Hepatocyte (in vitro differentiated cells): ENCODE results near the gene ADAM12. TPM values are rescaled to one million over a fixed set of nuclear protein-coding genes. Genes with fewer than 3 reads are reported as not detected.

Experiments
- DNase-seq: peaks from one replicate; pipeline ENCODE4 v3.0.0-alpha.2; 2016; ENCODE audit warnings: low spot score
- H2AFZ ChIP-seq: fragments of 200-600 bp; sonication (generic); 2 replicates; pipeline ENCODE4 v1.6.0; 2016; ENCODE audit warnings: antibody characterized with exemption, mild to moderate bottlenecking
- H3K27ac ChIP-seq: fragments of 200-600 bp; sonication (generic); 2 replicates; pipeline ENCODE4 v1.5.1; 2016; ENCODE audit warnings: mild to moderate bottlenecking
- H3K27me3 ChIP-seq: fragments of 200-600 bp; sonication (generic); 2 replicates; pipeline ENCODE4 v1.6.1; 2016
- H3K36me3 ChIP-seq: fragments of 200-600 bp; sonication (generic); replicated peaks from 2 replicates; pipeline ENCODE4 v1.5.1; 2016; ENCODE audit warnings: low read depth; ENCODE audit not compliant: insufficient read depth
- H3K4me1 ChIP-seq: fragments of 200-600 bp; sonication (generic); 2 replicates; pipeline ENCODE4 v1.5.1; 2016; ENCODE audit warnings: mild to moderate bottlenecking, moderate library complexity; ENCODE audit not compliant: insufficient read depth
- H3K4me2 ChIP-seq: fragments of 200-600 bp; sonication (generic); 2 replicates; pipeline ENCODE4 v1.6.0; 2016
- H3K4me3 ChIP-seq: fragments of 200-600 bp; sonication (generic); 2 replicates; pipeline ENCODE4 v1.5.1; 2016; ENCODE audit warnings: mild to moderate bottlenecking
- H3K79me2 ChIP-seq: fragments of 200-600 bp; sonication (generic); 2 replicates; pipeline ENCODE4 v1.6.0; 2017; ENCODE audit warnings: mild to moderate bottlenecking
- H3K9me2 ChIP-seq: fragments of 200-600 bp; sonication (generic); replicated peaks from 2 replicates; pipeline ENCODE4 v1.6.0; 2017; ENCODE audit warnings: mild to moderate bottlenecking; ENCODE audit not compliant: insufficient read depth
- H3K9me3 ChIP-seq: fragments of 200-600 bp; sonication (generic); 2 replicates; pipeline ENCODE4 v1.5.1; 2016; ENCODE audit warnings: low read depth, mild to moderate bottlenecking
- H4K20me1 ChIP-seq: fragments of 200-600 bp; sonication (generic); 2 replicates; pipeline ENCODE4 v1.6.0; 2016; ENCODE audit warnings: mild to moderate bottlenecking; ENCODE audit not compliant: insufficient read depth, poor library complexity, severe bottlenecking
- CTCF ChIP-seq: fragments of 200-600 bp; sonication (generic); IDR thresholded peaks from 2 replicates; pipeline ENCODE4 v1.5.1; 2016; ENCODE audit warnings: antibody characterized with exemption, mild to moderate bottlenecking; ENCODE audit not compliant: poor library complexity
- EZH2 ChIP-seq: fragments of 200-600 bp; sonication (generic); IDR thresholded peaks from 2 replicates; pipeline ENCODE4 v1.6.1; 2016; ENCODE audit warnings: antibody characterized with exemption, mild to moderate bottlenecking, borderline replicate concordance
- EZH2phosphoT487 ChIP-seq: fragments of 200-600 bp; sonication (generic); IDR thresholded peaks from one replicate; pipeline ENCODE4 v1.6.1; 2018; ENCODE audit warnings: antibody characterized with exemption, mild to moderate bottlenecking, low read depth, moderate library complexity; ENCODE audit not compliant: unreplicated experiment, severe bottlenecking
- WGBS: methylation state at CpG from one replicate; pipeline ENCODE4 v1.1.6; 2016; ENCODE audit warnings: low lambda C conversion rate; ENCODE audit errors: missing lambda C conversion rate; 5-methylcytosine and 5-hydroxymethylcytosine counted together
- polyA plus RNA-seq: library from polyadenylated mRNA; unstranded; fragments of >200 nt; fragmentation: Nextera tagmentation; extraction: Ambion mirVana; gene quantifications from 2 replicates; pipeline ENCODE4 v1.2.1, GENCODE V29; 2016
- total RNA-seq: library from RNA; depleted of rRNA; stranded (reverse); fragments of >200 nt; gene quantifications from 2 replicates; pipeline ENCODE4 v1.2.3, GENCODE V29; 2014

Gene ADAM12
- total and polyA plus RNA-seq, 2 experiments from 2014 or later: 4.9 to 11.3 TPM

- WGBS: 74% methylated on average over 1 of the region's 1 CpG
- Histone ChIP-seq H3K36me3 (no peaks in the 10 kb centered on the region), H3K4me2 (no peak overlapping the region), H2AFZ (no peak overlapping the region), H3K27ac (no peak overlapping the region), H3K9me2 (no peaks in the 10 kb centered on the region), H3K9me3 (no peaks in the 10 kb centered on the region), H3K79me2 (no peaks in the 10 kb centered on the region), H3K27me3 (no peaks in the 10 kb centered on the region), H3K4me1 (no peaks in the 10 kb centered on the region), H4K20me1 (no peaks in the 10 kb centered on the region), H3K4me3 (no peak overlapping the region)
- no peak for DNase-seq
- TF ChIP-seq EZH2 (no peak), EZH2phosphoT487 (no peak), CTCF (no peak)
These were observed 182.6 kb downstream of the ADAM12 start for GRCh38 chr10:126205486-126206205.

GRCh38 chr10:126204320-126204719, 184.0 kb downstream of the ADAM12 start:
- Histone ChIP-seq H3K27ac (no peak overlapping the region), H3K79me2 (no peaks in the 10 kb centered on the region), H3K9me2 (no peaks in the 10 kb centered on the region), H3K4me2 (no peak overlapping the region), H4K20me1 (no peaks in the 10 kb centered on the region), H3K27me3 (no peaks in the 10 kb centered on the region), H3K9me3 (no peaks in the 10 kb centered on the region), H3K36me3 (no peaks in the 10 kb centered on the region), H2AFZ (no peak overlapping the region), H3K4me3 (no peak overlapping the region), H3K4me1 (no peaks in the 10 kb centered on the region)
- TF ChIP-seq CTCF (no peak), EZH2phosphoT487 (no peak), EZH2 (no peak)
- WGBS: 86% methylated on average over 4 of the region's 4 CpGs
- no peak for DNase-seq

GRCh38 chr10:126203746-126204145, 184.5 kb downstream of the ADAM12 start:
- no peaks in the 10 kb centered on the region for H3K4me1 ChIP-seq
- WGBS: 98% methylated on average over 7 of the region's 7 CpGs
- H3K36me3 ChIP-seq: no peaks in the 10 kb centered on the region
- H3K27me3 ChIP-seq: no peaks in the 10 kb centered on the region
- no peaks in the 10 kb centered on the region for H4K20me1 ChIP-seq
- H3K9me3 ChIP-seq: no peaks in the 10 kb centered on the region
- H3K4me2 ChIP-seq: no peak overlapping the region
- no peaks in the 10 kb centered on the region for H3K9me2 ChIP-seq
- DNase-seq: no peak
- TF ChIP-seq EZH2phosphoT487 (no peak), EZH2 (no peak), CTCF (no peak)
- no peak overlapping the region for H2AFZ ChIP-seq
- H3K4me3 ChIP-seq: no peak overlapping the region
- no peaks in the 10 kb centered on the region for H3K79me2 ChIP-seq
- H3K27ac ChIP-seq: no peak overlapping the region
